Neural crest cell (in vitro differentiated cells): ENCODE measurements around the gene GPER1. TPM values are rescaled to one million over a fixed set of nuclear protein-coding genes. Genes with fewer than 3 reads are reported as not detected.

Experiments
- DNase-seq: peaks from one replicate; pipeline ENCODE4 v3.0.0; 2021; ENCODE audit warnings: low read depth, mixed read lengths, low spot score
- H3K27ac Mint-ChIP-seq: one replicate; pipeline ENCODE4 v1.8.0; 2021; ENCODE audit warnings: mild to moderate bottlenecking, mixed read lengths; ENCODE audit not compliant: unreplicated experiment
- H3K27me3 Mint-ChIP-seq: 2 replicates; pipeline ENCODE4 v1.8.0; 2021; ENCODE audit warnings: low read depth, mild to moderate bottlenecking, mixed read lengths
- H3K36me3 Mint-ChIP-seq: 2 replicates; pipeline ENCODE4 v1.8.0; 2021; ENCODE audit warnings: low read depth, mild to moderate bottlenecking, mixed read lengths
- H3K4me1 Mint-ChIP-seq: 2 replicates; pipeline ENCODE4 v1.8.0; 2021; ENCODE audit warnings: mixed read lengths
- H3K4me3 Mint-ChIP-seq: one replicate; pipeline ENCODE4 v1.8.0; 2021; ENCODE audit warnings: mild to moderate bottlenecking, mixed read lengths
- H3K9me3 Mint-ChIP-seq: 2 replicates; pipeline ENCODE4 v1.8.0; 2021; ENCODE audit warnings: mixed read lengths
- CTCF ChIP-seq: fragments of 200-600 bp; sonication (generic); conservative IDR thresholded peaks from 2 replicates; pipeline ENCODE4 v1.5.0; 2021; ENCODE audit warnings: antibody characterized with exemption, mild to moderate bottlenecking
- total RNA-seq: library from RNA; stranded (reverse); gene quantifications from 2 replicates; pipeline ENCODE4 v1.2.1, GENCODE V29; 2021

Gene GPER1
- total RNA-seq, 1 donor from 2014 or later: 0.91 TPM

- no peak overlapping the region for H3K27ac Mint-ChIP-seq
- H3K4me1 Mint-ChIP-seq: peaks cover 11% of the 10 kb centered on the region
- TF ChIP-seq CTCF: no peak
- no peaks in the 10 kb centered on the region for H3K36me3 Mint-ChIP-seq
- no peaks in the 10 kb centered on the region for H3K27me3 Mint-ChIP-seq
- no peak for DNase-seq
- H3K4me3 Mint-ChIP-seq: no peak overlapping the region
- no peaks in the 10 kb centered on the region for H3K9me3 Mint-ChIP-seq
Measured at GRCh38 chr7:1106063-1106792, 18.3 kb downstream of the GPER1 start.

- Mint-ChIP-seq H3K36me3 (no peaks in the 10 kb centered on the region), H3K27me3 (no peaks in the 10 kb centered on the region), H3K9me3 (no peaks in the 10 kb centered on the region), H3K4me3 (no peak overlapping the region), H3K27ac (no peak overlapping the region), H3K4me1 (peaks cover 10% of the 10 kb centered on the region)
- no peak for TF ChIP-seq CTCF
- DNase-seq: no peak
Measured at GRCh38 chr7:1106793-1107421, 19.0 kb downstream of the GPER1 start.

GRCh38 chr7:1108264-1108920 is 20.5 kb downstream of the GPER1 start:
- TF ChIP-seq CTCF: no peak
- Mint-ChIP-seq H3K9me3 (no peaks in the 10 kb centered on the region), H3K27me3 (no peaks in the 10 kb centered on the region), H3K27ac (no peak overlapping the region), H3K4me3 (no peak overlapping the region), H3K4me1 (peaks cover 8% of the 10 kb centered on the region), H3K36me3 (no peaks in the 10 kb centered on the region)
- no peak for DNase-seq

GRCh38 chr7:1109581-1110310 is 21.8 kb downstream of the GPER1 start:
- Mint-ChIP-seq H3K9me3 (no peaks in the 10 kb centered on the region), H3K27ac (no peak overlapping the region), H3K4me3 (no peak overlapping the region), H3K27me3 (no peaks in the 10 kb centered on the region), H3K4me1 (peaks cover 6% of the 10 kb centered on the region), H3K36me3 (no peaks in the 10 kb centered on the region)
- TF ChIP-seq CTCF: no peak
- DNase-seq: no peak

- Mint-ChIP-seq H3K4me1 (no peaks in the 10 kb centered on the region), H3K4me3 (no peak overlapping the region), H3K36me3 (no peaks in the 10 kb centered on the region), H3K9me3 (no peaks in the 10 kb centered on the region), H3K27ac (no peak overlapping the region), H3K27me3 (no peaks in the 10 kb centered on the region)
- DNase-seq: no peak
- no peak for TF ChIP-seq CTCF
Measured at GRCh38 chr7:1110358-1110757, 22.4 kb downstream of the GPER1 start.
